GM19023 (cell line): ENCODE data around the gene HEXIM1.

Experiments
- ATAC-seq: cut with Tn5 transposase; IDR thresholded peaks from one replicate; pipeline ENCODE4 v1.9.1; 2021; ENCODE audit warnings: mild to moderate bottlenecking, moderate library complexity; ENCODE audit not compliant: unreplicated experiment

The HEXIM1 gene

DNA sequence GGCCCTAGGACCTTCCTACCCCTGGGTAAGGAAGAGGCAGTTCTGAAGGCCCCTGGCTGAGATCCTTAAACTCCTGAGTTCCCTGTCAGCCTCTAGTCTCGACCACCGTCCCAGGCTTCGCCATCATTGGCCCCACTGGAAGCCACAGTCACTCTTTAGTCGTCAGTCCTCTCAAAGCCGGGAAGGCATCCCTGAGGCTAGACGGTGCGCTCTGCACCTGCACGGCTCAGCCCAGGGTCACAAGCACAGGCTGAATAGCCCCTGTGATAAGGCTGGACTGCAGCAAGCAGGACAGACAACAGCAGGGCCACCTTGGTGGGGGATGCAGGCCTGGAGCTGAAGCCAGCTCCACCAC is 3.3 kb upstream of the HEXIM1 start:
- ATAC-seq, result no peak

DNA sequence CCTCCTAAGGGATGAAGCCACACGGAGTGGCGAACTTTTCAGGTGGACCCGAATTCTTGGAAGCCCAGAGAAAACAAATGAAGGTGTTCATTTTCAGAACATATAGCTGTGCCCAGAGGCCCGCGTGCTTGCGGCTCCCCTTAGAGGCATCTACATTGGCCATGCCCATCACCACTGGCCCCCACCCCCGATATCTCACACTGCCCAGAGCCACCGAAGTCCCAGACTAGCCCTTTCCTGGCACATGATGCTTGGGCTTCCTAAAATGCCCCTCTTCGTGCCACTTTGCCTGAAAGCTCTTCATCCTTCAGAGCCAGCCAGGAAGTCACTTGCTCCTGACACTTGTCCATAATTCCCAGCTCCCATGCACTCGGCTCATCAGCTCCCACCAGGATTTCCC is 2.1 kb upstream of the HEXIM1 start:
- no peak for ATAC-seq

DNA sequence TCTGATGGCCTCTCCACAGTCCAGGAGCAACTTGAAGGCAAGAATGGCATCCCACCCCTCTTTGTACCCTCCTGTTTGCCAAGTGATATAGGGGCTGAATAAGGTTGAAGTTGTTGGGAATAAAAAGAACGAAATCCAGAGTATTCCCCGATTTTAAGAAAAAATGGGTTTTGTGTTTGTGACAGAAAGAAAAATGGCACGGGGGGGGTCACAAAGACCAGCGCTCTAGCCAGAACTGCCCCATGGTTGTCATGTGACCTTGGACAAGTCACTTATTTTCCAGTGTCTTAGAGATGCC is 1.7 kb upstream of the HEXIM1 start:
- no peak for ATAC-seq

DNA sequence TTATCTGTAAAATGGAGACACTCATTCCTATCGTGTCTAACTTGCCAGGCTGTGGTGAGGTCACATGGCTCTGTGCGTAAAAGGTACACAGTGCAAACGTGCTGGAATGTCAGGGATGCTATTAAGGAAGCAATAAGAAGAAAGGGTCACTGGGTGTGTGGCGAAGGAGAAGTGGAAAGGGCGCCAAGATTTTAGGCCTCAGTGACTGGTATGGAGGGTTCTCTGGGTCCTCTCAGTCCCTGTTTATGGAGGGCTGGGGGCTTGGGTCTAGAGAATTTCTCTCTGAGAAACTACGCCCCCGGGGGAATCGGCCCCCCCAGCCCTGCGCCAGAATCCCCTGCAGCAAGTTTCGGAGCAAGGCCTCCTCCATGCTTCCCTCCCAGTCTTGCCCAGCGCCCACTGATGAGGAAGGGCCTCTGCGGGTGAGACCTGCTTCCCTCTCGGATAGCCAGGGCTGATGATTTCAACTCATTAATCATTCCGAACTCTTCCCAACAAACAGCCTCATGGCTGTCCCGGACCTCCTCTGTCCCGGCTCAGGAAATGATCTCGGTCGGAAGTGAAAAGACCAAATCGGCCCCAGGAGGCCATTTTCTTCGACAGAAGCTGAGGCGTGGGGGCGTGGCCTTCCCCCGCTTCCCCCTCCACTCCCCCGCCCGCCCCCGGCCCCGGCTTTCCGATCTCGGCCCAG is 1.2 kb upstream of the HEXIM1 start:
- ATAC-seq, result no peak

DNA sequence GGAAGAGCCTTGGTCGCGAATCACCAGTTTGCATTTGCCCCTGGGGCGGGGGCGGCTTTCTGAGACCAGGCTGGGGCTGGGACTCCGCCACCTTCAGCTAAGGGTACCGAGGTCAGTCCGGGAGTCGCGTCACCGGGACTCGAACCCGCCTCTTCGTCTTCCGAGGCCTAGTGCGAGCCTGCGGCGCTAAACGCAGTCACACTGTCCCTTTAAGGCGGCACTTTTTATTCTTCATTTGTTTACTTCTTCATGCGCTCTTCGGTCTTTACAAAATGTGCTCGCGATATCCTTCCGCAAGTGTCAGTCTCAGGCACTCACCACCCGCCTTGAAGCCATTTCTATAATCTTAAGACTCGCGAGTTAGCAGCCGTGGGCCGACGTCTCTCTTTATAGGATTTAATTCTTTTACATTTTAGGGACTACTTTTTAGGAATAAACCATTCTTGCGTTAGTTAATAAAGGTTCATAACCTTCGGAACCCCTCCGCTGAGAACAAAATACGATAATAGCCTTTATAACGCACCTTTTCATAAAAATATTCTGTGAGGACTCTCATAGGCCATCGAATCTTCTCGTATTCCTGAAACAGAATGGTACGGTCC is 593 bp upstream of the HEXIM1 start:
- no peak for ATAC-seq

DNA sequence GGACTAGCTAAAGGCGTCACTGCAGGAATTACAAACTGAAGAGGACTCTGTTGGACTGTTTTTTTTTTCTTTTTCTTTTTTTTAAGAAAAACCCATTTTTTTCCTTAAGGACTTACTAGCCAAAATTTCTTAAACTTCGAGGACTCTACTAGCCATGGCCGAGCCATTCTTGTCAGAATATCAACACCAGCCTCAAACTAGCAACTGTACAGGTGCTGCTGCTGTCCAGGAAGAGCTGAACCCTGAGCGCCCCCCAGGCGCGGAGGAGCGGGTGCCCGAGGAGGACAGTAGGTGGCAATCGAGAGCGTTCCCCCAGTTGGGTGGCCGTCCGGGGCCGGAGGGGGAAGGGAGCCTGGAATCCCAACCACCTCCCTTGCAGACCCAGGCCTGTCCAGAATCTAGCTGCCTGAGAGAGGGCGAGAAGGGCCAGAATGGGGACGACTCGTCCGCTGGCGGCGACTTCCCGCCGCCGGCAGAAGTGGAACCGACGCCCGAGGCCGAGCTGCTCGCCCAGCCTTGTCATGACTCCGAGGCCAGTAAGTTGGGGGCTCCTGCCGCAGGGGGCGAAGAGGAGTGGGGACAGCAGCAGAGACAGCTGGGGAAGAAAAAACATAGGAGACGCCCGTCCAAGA is 878 bp downstream of the HEXIM1 start:
- peak; percentile 25 for ATAC-seq

DNA sequence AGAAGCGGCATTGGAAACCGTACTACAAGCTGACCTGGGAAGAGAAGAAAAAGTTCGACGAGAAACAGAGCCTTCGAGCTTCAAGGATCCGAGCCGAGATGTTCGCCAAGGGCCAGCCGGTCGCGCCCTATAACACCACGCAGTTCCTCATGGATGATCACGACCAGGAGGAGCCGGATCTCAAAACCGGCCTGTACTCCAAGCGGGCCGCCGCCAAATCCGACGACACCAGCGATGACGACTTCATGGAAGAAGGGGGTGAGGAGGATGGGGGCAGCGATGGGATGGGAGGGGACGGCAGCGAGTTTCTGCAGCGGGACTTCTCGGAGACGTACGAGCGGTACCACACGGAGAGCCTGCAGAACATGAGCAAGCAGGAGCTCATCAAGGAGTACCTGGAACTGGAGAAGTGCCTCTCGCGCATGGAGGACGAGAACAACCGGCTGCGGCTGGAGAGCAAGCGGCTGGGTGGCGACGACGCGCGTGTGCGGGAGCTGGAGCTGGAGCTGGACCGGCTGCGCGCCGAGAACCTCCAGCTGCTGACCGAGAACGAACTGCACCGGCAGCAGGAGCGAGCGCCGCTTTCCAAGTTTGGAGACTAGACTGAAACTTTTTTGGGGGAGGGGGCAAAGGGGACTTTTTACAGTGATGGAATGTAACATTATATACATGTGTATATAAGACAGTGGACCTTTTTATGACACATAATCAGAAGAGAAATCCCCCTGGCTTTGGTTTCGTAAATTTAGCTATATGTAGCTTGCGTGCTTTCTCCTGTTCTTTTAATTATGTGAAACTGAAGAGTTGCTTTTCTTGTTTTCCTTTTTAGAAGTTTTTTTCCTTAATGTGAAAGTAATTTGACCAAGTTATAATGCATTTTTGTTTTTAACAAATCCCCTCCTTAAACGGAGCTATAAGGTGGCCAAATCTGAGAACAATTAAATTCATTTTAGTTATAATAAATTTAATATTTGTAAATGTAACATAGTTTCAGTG is 1.7 kb downstream of the HEXIM1 start:
- ATAC-seq, result no peak

DNA sequence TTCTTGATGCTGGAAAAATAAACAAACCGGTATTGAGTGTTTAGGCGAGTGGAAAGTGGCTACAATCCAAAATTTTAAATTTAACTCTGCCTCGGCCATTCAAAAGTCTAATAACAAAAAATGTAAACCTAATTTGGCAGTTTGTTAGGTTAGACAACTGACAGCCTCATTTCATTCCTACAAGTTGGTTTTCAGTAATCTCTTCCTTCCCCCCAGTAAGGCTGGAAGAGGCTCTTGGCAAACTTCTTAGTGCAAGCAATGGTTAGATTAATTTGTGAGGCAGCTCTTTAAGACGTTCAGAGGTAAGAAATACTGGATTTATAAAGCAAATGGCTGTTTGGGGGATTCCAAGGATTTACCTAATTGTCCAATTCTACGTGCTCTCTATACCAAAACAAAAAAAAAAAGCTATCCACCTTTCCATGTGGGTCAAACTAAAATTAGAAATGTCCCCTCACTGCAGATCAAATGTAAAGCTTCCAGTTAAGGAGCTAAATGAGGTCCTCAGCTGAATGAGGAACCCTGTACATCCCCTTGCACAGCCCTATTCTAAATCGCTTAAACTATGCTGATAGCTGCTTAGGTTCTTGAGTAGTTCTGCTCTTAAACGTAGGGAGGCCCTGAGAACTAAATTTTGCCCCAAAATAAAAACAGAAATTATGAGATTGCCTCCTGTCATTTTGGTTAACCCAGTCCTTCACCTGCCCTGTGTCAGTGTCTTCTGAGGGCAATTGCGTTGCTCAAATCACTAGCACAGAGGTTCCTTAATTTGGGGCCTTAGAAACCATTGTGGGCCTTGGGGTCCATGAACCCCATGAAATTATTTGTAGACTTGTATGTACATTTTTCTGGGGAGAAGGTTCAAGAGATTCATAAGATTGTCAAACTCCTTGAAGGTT is 2.9 kb downstream of the HEXIM1 start:
- no peak for ATAC-seq

DNA sequence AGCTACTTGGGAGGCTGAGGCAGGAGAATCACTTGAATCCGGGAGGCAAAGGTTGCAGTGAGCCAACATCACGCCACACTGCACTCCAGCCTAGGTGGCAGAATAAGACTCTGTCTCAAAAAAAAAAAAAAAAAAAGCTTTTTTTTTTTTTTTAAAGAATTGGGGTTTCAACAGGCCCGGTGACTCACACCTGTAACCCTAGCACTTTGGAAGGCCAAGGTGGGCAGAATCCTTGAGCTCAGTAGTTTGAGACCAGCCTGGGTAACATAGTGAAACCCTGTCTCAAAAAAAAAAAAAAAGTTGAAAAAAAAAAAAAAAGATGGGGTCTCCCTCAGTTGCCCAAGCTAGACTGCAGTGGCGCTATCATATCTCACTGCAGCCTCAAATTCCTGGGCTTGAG is 6.8 kb downstream of the HEXIM1 start:
- ATAC-seq, result no peak

DNA sequence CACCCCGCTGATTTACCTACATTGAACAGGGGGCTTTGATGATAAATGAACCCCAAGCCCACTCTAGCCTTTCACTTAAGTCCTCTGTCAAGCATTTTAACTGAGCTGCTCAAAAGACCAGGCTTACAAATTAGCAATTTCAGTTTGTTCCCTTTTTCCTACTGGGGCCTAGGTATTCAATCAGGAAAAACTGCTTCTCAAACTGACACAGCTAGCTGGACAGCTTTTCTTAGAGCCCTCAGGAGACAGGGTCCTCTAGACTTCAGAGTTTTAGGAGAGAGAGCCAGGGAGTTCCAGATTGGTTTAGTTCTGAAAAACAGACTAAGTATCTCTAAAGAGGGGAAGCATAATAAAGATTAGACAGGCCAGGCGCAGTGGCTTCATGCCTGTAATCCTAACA is 7.2 kb downstream of the HEXIM1 start:
- no peak for ATAC-seq

DNA sequence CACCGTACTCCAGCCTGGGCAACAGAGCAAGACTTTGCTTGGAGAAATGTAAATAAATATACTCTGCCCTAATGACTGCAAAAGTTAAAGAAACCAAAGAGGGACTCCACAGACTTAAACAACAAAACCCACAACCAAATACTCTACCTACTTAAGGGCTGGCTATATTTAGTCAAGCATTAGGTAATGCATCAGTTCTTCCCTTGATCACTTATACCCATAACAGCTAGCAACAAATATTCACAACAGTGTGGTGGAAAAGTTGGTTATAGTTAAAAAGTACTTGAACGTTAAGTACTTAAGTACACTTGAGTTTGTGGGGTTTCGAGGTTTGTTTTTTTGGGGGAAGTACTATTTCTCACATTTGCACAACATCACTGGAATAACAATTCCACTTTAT is 8.0 kb downstream of the HEXIM1 start:
- no peak for ATAC-seq

DNA sequence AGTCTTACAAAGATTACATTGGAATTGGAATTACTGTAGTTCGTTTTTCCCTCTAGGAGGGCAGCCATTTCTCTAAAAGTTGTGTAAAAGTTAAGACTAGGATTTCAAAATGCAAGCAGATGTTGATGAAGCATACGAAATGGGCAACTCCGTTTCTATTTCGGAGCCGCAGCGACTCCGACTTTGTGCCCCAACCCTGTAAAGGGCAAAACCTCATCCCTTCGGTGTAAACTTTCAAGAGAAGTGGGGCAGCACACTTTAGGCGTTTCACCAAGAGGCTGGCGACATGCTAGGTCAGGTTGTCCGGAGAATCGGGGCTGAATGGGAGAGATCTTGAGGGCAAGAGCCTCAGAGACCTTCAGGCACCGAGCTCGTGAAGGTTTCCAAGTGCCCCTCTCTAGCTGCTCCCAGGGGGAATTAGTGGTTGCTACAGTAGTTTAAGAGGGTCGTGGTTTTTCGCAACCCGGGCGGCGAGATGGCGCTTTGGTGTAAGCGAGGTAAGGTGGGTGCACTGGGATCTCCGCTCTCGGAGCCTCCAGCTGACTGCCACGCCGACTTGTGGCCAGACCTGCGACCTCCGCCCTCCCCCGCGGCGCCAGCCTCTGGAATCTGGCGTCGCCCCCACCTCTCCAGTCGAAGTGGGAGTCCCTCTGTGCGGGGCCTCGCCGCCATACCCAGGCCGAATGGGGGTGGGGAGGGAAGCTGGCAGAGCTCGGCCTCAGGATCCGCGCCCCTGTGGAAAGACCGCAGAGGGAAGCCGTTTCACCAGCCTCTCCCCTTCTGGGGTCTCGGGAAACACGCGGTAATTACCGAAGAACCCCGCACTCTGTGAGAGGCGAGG is 12.4 kb downstream of the HEXIM1 start:
- no peak for ATAC-seq

DNA sequence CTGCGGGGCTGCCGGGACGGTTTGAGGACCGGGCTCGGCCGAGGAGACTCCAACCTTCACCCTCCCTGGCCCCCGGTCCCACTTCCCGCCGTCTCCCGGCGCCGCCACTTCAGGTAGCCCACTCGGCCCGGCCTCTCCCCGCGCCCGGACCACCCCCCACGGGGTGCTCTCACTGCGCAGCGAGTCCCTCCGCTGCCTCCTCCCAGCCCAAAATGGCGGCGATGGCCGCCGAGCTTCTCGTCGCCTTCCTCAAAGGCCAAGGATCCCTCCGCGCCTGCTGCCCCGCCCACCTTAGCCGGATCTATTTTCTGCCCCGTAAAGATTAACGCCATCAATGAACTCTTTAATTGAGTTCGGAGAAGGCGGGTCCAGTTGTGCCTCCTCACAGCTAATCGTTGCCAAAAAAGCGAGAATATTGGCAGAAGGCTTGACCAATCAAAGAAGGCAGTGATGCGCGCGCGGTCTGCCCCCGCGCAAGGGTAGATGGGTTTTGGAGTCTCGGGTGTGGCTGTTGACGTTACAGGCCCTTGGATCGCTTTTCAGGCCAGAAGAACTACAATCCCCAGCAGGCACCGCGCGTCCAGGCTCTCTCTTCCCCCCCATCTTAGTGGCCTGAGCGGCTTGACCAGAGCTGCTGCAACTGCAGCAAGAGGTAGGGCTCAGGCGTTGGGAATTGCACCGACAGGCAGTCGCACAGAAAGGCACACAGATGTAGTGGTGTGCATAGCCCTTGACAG is 13.2 kb downstream of the HEXIM1 start, which contains the start of gene HEXIM2:
TSS of gene HEXIM2 (plus strand) at position 588 of the 737 bp plus-strand sequence. CDS start 919 bp downstream, outside the sequence.
- peak; percentile 90 for ATAC-seq

DNA sequence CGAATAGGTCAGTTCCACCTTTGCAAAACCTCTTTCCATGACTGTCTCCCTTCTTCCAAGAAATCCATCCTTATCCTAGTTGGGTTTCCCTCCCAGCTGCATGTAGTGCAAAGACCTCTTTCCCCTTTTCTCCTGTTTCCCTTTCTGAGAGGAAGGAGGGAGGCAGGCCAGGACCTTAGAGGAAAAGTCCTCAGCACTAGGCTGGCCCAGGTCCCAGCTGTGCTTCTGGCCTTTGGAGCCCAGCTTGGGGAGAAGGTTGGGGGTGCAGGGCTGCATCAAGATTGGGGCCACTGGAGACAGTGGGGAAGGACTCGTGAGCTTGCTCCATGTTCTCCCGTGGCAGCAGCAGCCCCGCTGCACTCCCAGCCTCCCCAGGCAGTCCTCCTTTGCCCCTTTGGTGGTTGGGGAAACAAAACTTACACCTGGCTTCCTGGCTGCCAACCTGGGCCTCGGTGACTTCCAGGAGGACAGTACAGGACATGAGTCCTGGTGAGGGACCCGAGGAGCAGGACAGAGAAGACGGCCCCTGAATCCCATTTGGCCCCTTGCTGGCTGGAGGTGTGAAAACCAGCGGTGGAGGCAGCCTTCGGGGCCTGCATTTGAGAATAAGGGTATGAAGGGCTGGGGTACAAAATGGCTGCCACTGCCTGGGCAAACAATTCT is 13.9 kb downstream of the HEXIM1 start:
- no peak for ATAC-seq

DNA sequence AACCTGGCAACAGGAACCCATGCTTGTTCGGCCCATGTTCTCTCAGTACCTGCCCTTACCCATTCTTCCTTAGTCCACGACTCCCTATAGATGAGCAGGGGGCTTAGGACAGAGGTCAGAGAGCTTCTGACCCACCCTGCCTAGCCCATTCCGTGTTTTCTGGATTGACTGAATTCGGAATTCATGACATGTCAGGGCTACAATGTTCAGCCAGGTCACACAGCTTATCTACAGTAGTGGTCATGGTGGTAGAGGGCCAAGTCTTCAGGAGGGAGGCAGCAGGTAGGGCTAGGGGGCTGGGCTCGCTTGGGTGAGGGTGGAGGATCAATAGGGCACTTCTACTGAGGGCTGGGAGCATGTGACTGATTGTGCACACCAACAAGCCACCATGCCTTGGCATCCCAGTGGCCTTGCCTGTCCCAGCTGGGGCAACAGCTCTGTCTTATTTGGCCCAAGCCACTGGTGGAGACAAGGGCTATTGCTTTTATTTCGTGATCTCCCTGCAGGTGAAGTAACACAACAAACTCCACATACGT is 16.5 kb downstream of the HEXIM1 start:
- ATAC-seq, result no peak

DNA sequence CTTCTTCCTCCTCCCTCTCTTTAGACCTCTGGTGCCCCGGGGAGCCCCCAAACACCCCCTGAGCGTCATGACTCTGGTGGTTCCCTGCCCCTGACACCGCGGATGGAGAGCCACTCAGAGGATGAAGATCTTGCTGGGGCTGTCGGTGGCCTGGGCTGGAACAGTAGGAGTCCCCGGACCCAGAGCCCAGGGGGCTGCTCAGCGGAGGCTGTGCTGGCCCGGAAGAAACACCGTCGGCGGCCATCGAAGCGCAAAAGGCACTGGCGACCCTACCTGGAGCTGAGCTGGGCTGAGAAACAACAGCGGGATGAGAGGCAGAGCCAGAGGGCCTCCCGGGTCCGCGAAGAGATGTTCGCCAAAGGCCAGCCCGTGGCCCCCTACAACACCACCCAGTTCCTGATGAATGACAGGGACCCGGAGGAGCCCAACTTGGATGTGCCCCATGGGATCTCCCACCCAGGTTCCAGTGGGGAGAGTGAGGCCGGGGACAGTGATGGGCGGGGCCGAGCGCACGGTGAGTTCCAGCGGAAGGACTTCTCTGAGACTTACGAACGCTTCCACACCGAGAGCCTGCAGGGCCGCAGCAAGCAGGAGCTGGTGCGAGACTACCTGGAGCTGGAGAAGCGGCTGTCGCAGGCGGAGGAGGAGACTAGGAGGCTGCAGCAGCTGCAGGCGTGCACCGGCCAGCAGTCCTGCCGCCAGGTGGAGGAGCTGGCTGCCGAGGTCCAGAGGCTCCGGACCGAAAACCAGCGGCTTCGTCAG is 20.9 kb downstream of the HEXIM1 start:
- ATAC-seq, result no peak

DNA sequence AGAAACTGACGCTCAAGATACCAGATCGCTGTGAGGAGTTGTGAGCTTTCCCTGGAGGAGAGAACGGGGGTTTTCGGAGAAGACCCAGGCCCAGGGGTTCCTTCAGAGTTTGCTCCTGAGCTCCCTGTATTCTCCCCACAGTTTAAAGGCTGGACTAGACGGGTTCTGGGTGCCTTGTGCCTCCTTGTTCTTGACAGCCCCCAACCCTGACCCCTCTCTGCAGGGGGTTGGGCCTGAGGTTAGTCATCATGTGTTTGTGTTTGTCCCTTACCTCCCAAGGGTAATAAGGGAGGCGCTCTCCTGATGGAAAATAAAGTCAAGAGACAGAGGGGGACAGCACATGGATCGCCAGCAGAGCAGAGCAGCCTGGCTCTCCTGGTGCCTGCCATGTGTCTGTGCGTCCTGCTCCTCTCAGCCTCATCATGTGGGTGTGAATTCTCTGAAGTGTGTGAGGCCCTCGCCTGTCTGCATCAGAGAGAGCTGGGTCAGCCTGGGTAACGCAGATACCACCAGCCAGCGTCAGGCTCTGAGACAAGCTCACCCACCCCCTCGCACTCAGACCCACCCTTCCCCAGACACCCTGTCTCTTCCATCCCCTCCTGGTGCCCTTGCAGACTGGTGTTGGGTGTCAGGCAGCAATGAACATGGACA is 22.1 kb downstream of the HEXIM1 start:
- ATAC-seq, result no peak
